ENCODE data around the gene LRBA. TPM values are rescaled to one million over a fixed set of nuclear protein-coding genes. Genes with fewer than 3 reads are reported as not detected.

Gene LRBA
- total RNA-seq, 1 donor from 2014 or later: 66.2 TPM

GRCh38 chr4:150439451-150439933 is 575.6 kb downstream of the LRBA start:
- peaks cover 9% of the 10 kb centered on the region for H3K36me3 Mint-ChIP-seq
- no peak for TF ChIP-seq CTCF (IDR thresholded peaks at IDR 0.05; ENCODE audit: unreplicated experiment)
- no peak overlapping the region for H3K4me3 Mint-ChIP-seq
- H3K27ac Mint-ChIP-seq: no peak overlapping the region
- no peaks in the 10 kb centered on the region for H3K27me3 Mint-ChIP-seq (ENCODE audit: low read depth)
- no peaks in the 10 kb centered on the region for H3K4me1 Mint-ChIP-seq
- no peak for DNase-seq (ENCODE audit: low spot score in 2 of 2, unreplicated experiment in 2 of 2)
- peaks cover 7% of the 10 kb centered on the region for H3K9me3 Mint-ChIP-seq

GRCh38 chr4:150436598-150437370 is 578.3 kb downstream of the LRBA start:
- DNase-seq (ENCODE audit: low spot score in 2 of 2, unreplicated experiment in 2 of 2): no peak
- no peaks in the 10 kb centered on the region for H3K27me3 Mint-ChIP-seq (ENCODE audit: low read depth)
- H3K9me3 Mint-ChIP-seq: peaks cover 7% of the 10 kb centered on the region
- H3K27ac Mint-ChIP-seq: no peak overlapping the region
- TF ChIP-seq CTCF (IDR thresholded peaks at IDR 0.05; ENCODE audit: unreplicated experiment): no peak
- H3K4me1 Mint-ChIP-seq: no peaks in the 10 kb centered on the region
- peaks cover 13% of the 10 kb centered on the region for H3K36me3 Mint-ChIP-seq
- no peak overlapping the region for H3K4me3 Mint-ChIP-seq

GRCh38 chr4:150431221-150431620 is 583.9 kb downstream of the LRBA start:
- Mint-ChIP-seq H3K36me3 (peaks cover 13% of the 10 kb centered on the region), H3K27me3 (ENCODE audit: low read depth) (no peaks in the 10 kb centered on the region), H3K9me3 (peaks cover 3% of the 10 kb centered on the region), H3K4me1 (peaks cover 10% of the 10 kb centered on the region), H3K27ac (no peak overlapping the region), H3K4me3 (no peak overlapping the region)
- DNase-seq (ENCODE audit: low spot score in 2 of 2, unreplicated experiment in 2 of 2): no peak
- TF ChIP-seq CTCF (IDR thresholded peaks at IDR 0.05; ENCODE audit: unreplicated experiment): no peak

- H3K36me3 Mint-ChIP-seq: peaks cover 14% of the 10 kb centered on the region
- TF ChIP-seq CTCF (IDR thresholded peaks at IDR 0.05; ENCODE audit: unreplicated experiment): no peak
- DNase-seq (ENCODE audit: low spot score in 2 of 2, unreplicated experiment in 2 of 2): no peak
- H3K9me3 Mint-ChIP-seq: no peaks in the 10 kb centered on the region
- H3K27me3 Mint-ChIP-seq (ENCODE audit: low read depth): no peaks in the 10 kb centered on the region
- H3K4me1 Mint-ChIP-seq: peaks cover 22% of the 10 kb centered on the region
- H3K4me3 Mint-ChIP-seq: no peak overlapping the region
- peak overlapping the region; percentile 77 for H3K27ac Mint-ChIP-seq
Measured at GRCh38 chr4:150425161-150425560, 589.9 kb downstream of the LRBA start.

GRCh38 chr4:150423503-150423902 is 591.6 kb downstream of the LRBA start:
- Mint-ChIP-seq H3K4me3 (no peak overlapping the region), H3K27ac (no peak overlapping the region), H3K36me3 (peaks cover 14% of the 10 kb centered on the region), H3K4me1 (peaks cover 22% of the 10 kb centered on the region), H3K27me3 (ENCODE audit: low read depth) (no peaks in the 10 kb centered on the region), H3K9me3 (no peaks in the 10 kb centered on the region)
- TF ChIP-seq CTCF (IDR thresholded peaks at IDR 0.05; ENCODE audit: unreplicated experiment): no peak
- no peak for DNase-seq (ENCODE audit: low spot score in 2 of 2, unreplicated experiment in 2 of 2)
